ENCODE data around the gene SLCO2A1. TPM values are rescaled to one million over a fixed set of nuclear protein-coding genes. Genes with fewer than 3 reads are reported as not detected.

Gene SLCO2A1
- total and polyA plus RNA-seq, 2 of the 4 experiments (the other 2 are of a cell fraction), result under 0.01 to 1.5 TPM

DNA sequence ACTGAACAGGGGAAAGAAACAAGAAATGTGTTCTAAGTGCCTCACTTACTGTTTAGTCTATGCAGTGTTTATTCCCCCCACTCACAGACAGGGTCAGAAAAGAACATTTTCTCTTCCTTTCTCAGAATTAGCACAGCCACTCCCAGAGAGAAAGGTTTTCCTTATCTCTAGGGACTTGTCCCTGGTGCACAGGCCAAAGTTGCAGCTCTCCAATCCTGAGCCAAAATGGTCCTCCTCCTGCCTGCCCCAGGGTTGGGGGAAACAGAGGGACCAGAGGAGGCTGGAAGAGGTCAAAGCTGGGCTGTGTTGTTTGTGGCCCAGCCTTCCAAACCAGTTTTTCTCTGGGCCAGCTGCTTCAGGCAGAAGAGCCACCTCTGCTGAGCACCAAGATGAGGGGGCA lies 146.1 kb downstream of the SLCO2A1 start:
- no TSS peak for BruUV-seq (replicated peaks)
- TF ChIP-seq, protein P1, sequence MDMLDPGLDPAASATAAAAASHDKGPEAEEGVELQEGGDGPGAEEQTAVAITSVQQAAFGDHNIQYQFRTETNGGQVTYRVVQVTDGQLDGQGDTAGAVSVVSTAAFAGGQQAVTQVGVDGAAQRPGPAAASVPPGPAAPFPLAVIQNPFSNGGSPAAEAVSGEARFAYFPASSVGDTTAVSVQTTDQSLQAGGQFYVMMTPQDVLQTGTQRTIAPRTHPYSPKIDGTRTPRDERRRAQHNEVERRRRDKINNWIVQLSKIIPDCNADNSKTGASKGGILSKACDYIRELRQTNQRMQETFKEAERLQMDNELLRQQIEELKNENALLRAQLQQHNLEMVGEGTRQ (IDR thresholded peaks at IDR 0.05; ENCODE audit: low read depth, low read length), result no peak
- TF ChIP-seq MAFK (IDR thresholded peaks at IDR 0.05; ENCODE audit: low read depth, low read length) (no peak), RFX5 (IDR thresholded peaks at IDR 0.05; ENCODE audit: low read depth, low read length) (no peak), MAZ (IDR thresholded peaks at IDR 0.05; ENCODE audit: borderline replicate concordance, low read depth, low read length) (no peak), CHD1 (IDR thresholded peaks at IDR 0.05; ENCODE audit: low read depth, low read length) (no peak), FOS (IDR thresholded peaks at IDR 0.05; ENCODE audit: low read depth, low read length) (no peak), CEBPB (IDR thresholded peaks at IDR 0.05; ENCODE audit: low read depth, low read length) (no peak), SMC3 (IDR thresholded peaks at IDR 0.05; ENCODE audit: low read depth, low read length) (no peak), RAD21 (IDR thresholded peaks at IDR 0.05; ENCODE audit: low read length) (no peak), MXI1 (IDR thresholded peaks at IDR 0.05; ENCODE audit: borderline replicate concordance, low read depth, low read length) (no peak)
- TF ChIP-seq, protein P2, sequence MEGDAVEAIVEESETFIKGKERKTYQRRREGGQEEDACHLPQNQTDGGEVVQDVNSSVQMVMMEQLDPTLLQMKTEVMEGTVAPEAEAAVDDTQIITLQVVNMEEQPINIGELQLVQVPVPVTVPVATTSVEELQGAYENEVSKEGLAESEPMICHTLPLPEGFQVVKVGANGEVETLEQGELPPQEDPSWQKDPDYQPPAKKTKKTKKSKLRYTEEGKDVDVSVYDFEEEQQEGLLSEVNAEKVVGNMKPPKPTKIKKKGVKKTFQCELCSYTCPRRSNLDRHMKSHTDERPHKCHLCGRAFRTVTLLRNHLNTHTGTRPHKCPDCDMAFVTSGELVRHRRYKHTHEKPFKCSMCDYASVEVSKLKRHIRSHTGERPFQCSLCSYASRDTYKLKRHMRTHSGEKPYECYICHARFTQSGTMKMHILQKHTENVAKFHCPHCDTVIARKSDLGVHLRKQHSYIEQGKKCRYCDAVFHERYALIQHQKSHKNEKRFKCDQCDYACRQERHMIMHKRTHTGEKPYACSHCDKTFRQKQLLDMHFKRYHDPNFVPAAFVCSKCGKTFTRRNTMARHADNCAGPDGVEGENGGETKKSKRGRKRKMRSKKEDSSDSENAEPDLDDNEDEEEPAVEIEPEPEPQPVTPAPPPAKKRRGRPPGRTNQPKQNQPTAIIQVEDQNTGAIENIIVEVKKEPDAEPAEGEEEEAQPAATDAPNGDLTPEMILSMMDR (conservative IDR thresholded peaks at IDR 0.05; ENCODE audit: low read depth, low read length), result no peak
- no peak overlapping the region for H2BK15ac ChIP-seq (ENCODE audit: low read depth, low read length)
- H4K20me1 ChIP-seq (ENCODE audit: insufficient read depth, low read length), result no peaks in the 10 kb centered on the region
- H4K8ac ChIP-seq (ENCODE audit: low read depth in 2 of 2, low read length in 2 of 2), result no peak overlapping the region
- no peak for ATAC-seq (ENCODE audit: low read depth)
- H4K91ac ChIP-seq (ENCODE audit: insufficient read depth, low read depth, low read length), result no peak overlapping the region
- no peak overlapping the region for H3K18ac ChIP-seq (ENCODE audit: low read depth, low read length)
- dilution Hi-C loops (cut with HindIII; ENCODE audit: low sequenced_read_pairs, unreplicated experiment), result no loop called here
- no peak overlapping the region for H4K5ac ChIP-seq (ENCODE audit: low read depth, low read length)
- no peak overlapping the region for H2AK5ac ChIP-seq (ENCODE audit: low read depth, low read length)
- no peaks in the 10 kb centered on the region for H3K36me3 ChIP-seq (ENCODE audit: control insufficient read depth, insufficient read depth, low read length)
- no peaks in the 10 kb centered on the region for H3K4me1 ChIP-seq (ENCODE audit: control insufficient read depth, insufficient read depth, low read length)
- no peak overlapping the region for H2BK5ac ChIP-seq (ENCODE audit: low read depth, low read length, poor library complexity, severe bottlenecking)
- H2AFZ ChIP-seq (replicated peaks; ENCODE audit: low read length, poor library complexity), result no peak overlapping the region
- no peak overlapping the region for H2BK120ac ChIP-seq (ENCODE audit: low read depth, low read length)
- ChIA-PET POLR2A (ENCODE audit: unreplicated experiment) (no interaction called here), CTCF (no interaction called here)
- no peak overlapping the region for H3K4me2 ChIP-seq (ENCODE audit: low read depth, low read length)
- no peak overlapping the region for H3K4ac ChIP-seq (ENCODE audit: low read depth, low read length)
- in situ Hi-C loops (cut with MboI; ENCODE audit: low sequenced_read_pairs), result no loop called here
- DNase-seq, result no peak
- no peaks in the 10 kb centered on the region for H3K9me3 ChIP-seq (ENCODE audit: control insufficient read depth, insufficient read depth, low read length)
- H3K79me1 ChIP-seq (ENCODE audit: low read depth in 1 of 2, low read length in 2 of 2), result no peaks in the 10 kb centered on the region
- H2BK20ac ChIP-seq (ENCODE audit: low read depth, low read length), result no peak overlapping the region
- no peak overlapping the region for H3K4me3 ChIP-seq (ENCODE audit: insufficient read depth, low read depth, low read length)
- H2AK9ac ChIP-seq (replicated peaks; ENCODE audit: low read depth, low read length, poor library complexity), result no peak overlapping the region
- no peak overlapping the region for H3K14ac ChIP-seq (replicated peaks; ENCODE audit: low read depth, low read length)
- H3K27me3 ChIP-seq (ENCODE audit: control insufficient read depth, insufficient read depth, low read length), result peaks cover 53% of the 10 kb centered on the region
- intact Hi-C loops (cut with micrococcal nuclease), result no loop called here
- H3K56ac ChIP-seq (ENCODE audit: extremely low read depth, insufficient read depth, low read length), result no peak overlapping the region
- H3K23ac ChIP-seq (ENCODE audit: low read depth, low read length), result no peak overlapping the region
- H3K27ac ChIP-seq (ENCODE audit: insufficient read depth, low read length), result no peak overlapping the region
- H3K9ac ChIP-seq (ENCODE audit: low read depth, low read length), result no peak overlapping the region
- no peaks in the 10 kb centered on the region for H3K9me1 ChIP-seq (ENCODE audit: insufficient read depth, low read length)
